SHP77 treated with DMSO at 0.1 percent for 48 hours (cell line): ENCODE results near the gene SLC48A1.
"Not testable (repeated sequence)": the region's sequence is repeated elsewhere in the genome, so short reads cannot be mapped to it uniquely, and the experiment has no call there.

Source experiments
- DNase-seq: peaks from one replicate; lab custom pipeline; 2025; lab: John Stamatoyannopoulos, UW

Gene SLC48A1

GRCh38 chr12:47811581-47812484 is 38.8 kb downstream of the SLC48A1 start:
- no peak for DNase-seq

- no peak for DNase-seq
Measured at GRCh38 chr12:47812797-47813510, 39.9 kb downstream of the SLC48A1 start.

DNA sequence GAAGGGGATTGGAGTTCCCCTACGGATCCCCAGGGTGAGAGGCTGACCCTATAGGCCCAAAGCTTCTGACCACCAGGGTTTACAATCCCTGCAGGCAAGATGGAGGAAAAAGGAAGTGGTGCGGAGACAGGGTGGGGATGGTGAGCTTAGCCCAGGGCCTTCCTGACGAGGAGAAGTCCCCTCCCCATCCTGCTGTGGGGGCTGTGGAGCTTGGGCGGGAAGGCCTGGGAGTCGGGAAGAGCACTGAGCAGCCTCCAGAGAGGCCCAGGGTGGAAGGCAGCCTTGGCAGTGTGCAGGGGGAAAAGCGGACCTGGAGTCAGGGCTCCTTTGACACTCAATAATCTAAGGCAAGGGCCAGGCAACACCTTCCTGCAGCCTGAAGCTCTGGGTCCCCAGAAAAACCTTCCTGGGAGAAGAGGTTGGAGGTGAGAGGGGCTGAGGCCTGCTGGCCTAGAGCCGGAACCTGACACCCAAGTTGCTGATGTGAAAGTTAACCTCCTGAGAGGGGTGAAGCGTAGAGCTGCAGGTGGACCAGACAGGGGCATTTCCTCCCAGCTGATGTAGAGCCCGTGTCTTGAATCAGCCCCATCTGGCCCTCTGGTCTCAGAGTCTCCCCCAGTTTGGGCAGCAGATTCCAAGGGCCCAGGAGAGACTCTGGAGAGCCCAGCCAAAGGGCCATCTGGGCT is 40.6 kb downstream of the SLC48A1 start:
- DNase-seq = no peak

DNA sequence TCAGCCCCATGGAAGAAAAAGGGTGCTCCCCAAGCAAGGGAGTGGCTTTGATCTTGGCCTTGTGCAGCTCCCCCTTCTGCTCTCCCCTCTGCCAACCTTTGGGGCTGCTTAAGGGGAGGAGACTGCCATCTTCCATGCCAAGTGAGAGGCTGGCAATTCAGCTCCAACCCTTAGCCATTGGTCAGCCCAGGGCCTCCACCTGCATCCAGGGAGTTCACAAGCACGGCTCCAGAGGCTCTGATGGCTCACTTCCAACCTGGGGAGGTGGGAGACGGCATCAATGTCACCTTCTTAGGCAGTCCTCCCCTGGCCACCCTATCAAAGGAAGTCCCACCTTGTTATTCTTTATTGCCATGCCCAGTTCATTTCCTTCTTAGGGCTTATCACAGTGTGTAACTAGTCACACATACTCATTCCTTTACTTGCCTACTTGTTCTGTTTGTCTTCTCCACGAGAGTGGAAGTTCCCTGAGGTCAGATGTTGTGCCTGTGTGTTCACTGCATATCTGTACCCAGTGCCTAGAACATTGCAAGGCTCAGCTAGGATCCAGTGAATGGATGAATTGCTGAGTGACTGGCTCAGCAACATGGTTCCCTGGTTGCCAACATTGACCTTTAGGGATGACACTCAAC is 41.6 kb downstream of the SLC48A1 start:
- no peak for DNase-seq

GRCh38 chr12:47815447-47815846 is 42.4 kb downstream of the SLC48A1 start:
- DNase-seq = not testable (repeated sequence)

GRCh38 chr12:47816403-47817271 is 43.6 kb downstream of the SLC48A1 start:
- no peak for DNase-seq

DNA sequence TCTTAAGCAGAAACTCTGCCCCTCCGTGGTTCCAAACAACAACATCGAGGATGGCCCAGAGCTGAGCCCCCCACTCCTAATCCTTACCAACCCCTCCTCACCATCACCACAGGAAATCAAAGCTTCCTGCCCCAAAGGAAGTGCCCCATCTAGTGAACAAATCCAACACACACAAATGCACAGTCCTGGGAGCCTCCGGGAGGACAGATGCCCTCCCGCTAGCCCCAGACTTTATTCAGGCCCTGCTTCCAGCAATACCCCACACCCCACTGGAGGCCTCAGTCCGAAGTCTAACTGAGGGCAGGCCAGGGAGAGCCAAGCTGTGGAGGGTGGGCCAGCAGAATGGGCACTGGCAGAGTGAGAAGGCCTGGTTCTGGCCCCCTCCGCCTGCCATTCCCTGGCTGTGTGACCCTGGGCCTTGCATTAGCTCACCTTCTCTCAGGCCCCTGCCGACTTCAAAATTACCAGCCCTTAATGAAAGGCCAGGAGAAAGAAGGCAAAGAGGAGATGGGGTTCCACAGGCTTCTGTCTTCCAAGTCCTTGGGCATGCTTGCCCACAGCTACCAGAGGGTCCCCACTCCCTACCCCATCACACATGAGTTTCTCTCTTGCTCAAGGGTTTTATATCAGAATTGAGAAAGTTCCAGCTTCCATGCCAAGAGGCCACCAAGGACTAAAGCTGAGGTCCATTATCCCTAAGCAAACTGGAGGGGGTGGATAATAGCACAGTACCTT is 44.4 kb downstream of the SLC48A1 start:
- DNase-seq = no peak

- no peak for DNase-seq
Measured at GRCh38 chr12:47818007-47818376, 45.0 kb downstream of the SLC48A1 start.

DNA sequence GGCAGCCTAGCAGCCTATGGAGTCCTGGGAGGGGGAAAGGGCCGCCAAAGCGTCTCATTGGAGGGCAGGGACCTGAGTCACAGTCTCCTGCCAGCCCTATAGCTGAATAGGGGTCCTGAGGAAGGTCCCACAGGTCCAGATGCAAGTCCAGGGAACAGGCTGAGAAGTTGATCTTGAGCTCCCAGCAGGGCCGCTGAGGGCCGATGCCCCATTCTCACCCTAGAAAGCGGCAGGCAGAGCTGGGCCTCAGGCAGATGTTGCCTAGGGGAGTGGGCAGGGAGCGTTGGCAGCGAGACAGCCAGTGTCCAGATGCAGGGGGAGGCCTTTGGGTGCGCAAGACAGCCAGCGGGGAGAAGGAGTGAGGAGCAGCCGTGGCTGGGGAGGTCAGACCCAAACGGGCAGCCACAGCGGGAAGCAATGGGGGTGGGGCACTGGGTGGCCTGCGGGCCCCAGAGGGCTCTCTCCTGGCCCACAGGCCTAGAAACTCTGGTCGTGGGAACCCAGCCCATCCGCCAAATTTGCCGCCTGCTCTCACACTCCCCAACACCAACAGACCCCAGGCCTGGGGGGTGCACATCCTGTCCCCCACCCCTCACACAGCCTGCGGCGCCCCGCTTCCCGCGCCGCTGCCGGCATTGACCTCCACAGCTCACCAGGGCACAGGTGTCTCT is 45.6 kb downstream of the SLC48A1 start:
- DNase-seq = no peak

GRCh38 chr12:47819138-47819895 is 46.3 kb downstream of the SLC48A1 start:
- no peak for DNase-seq

- no peak for DNase-seq
Measured at GRCh38 chr12:47819896-47820630, 47.0 kb downstream of the SLC48A1 start, which contains the start of gene HDAC7. Gene HDAC7, minus strand, starts transcription at chr12:47819903. Its CDS starts 118 bp downstream, at chr12:47819785.

DNA sequence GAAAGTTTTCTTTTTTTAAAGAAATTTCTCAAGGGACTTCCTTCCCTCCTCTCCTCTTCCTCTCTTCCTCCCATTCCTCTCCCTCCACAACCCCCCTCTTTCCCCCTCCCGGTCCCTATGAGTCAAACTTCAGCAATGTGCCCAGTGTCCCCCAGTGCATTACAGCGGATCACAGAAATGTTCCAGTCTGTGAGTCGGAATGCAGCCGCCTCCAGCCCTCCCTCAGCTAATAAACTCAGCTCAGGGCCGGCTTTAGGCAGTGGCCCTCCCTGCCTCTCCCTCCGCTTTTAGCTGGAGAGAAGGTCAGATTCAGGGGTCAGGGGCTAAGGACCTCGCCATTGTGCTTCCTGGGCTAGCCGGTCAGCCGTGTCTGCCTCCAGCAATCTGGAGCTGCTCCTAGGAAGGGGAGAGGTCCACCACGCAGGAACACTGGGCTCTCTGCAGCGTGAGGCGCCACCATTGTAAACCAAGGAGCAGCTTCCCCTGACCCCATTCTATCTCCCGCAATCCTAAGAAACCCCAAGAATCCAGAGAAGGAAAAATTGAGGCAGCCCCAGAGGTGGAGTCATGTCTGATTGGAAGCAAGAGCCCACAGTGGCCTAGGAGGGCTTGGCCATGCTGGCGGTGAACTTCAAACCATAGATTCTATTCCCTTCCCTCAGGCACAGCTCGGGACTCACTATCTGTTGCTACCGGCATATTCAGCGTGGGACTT is 47.8 kb downstream of the SLC48A1 start:
- DNase-seq = no peak

DNA sequence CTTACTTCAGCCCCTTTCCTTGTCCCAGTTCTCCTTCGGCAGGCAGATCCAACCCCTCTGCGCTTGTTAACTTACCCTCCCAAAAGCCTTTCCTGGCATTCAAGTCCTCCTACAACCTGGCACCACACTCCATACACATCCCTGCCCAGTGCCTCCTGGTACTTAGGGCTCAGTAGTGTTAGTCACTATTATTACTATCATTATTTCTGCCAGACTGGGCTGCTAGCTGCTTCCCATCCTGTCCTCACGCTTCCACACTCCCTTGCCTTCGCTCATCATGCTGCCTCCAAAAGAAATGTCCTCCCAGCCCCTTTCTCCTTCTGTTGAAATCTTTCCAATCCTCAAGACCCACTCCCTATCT is 48.3 kb downstream of the SLC48A1 start:
- DNase-seq = no peak

DNA sequence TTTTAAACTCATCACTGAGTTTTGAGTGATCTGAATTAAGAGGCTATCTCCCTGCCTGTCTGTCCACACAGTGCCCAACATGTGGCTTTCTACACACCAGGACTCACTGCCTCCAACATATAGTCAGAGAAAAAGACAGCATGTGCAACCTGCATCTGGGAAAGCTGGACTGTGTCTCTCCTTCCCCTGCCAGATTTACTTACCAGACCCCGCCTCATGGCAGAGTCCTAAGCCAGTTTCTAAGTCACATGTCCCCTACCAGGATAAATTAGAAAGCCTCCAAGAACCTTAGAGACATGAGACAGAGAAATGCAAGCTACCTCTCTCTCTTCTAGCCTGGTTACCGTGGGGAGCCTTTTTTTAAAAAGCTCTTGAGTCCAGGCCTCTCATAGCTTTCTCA is 49.4 kb downstream of the SLC48A1 start:
- DNase-seq = no peak

- DNase-seq = no peak
Measured at GRCh38 chr12:47822863-47823262, 49.8 kb downstream of the SLC48A1 start.

- no peak for DNase-seq
Measured at GRCh38 chr12:47823422-47824086, 50.5 kb downstream of the SLC48A1 start.

DNA sequence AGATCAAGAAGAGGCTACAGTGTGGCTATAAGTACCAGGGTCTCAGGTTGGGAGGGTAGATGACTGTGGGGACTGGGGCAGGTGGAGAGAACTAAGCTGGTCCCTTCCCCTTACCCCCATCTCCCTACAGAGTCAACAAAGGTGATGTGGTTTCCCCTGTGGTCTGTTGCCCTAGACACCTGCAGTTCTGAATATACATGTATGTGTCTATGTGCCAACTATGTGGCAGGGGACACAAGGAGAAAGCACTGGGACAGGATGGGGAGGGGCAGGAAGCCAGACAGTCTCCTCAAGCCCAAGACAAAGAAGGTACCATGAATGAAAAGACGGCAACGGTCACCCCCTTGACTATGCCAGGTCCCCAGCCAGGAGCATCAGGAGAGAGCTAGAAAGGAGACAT is 51.2 kb downstream of the SLC48A1 start:
- no peak for DNase-seq
